ENCODE data around the gene PTPN1. TPM values are rescaled to one million over a fixed set of nuclear protein-coding genes. Genes with fewer than 3 reads are reported as not detected.

Gene PTPN1
- total and polyA plus RNA-seq, 2 experiments from 2014 or later, result 16.9 to 26.4 TPM

DNA sequence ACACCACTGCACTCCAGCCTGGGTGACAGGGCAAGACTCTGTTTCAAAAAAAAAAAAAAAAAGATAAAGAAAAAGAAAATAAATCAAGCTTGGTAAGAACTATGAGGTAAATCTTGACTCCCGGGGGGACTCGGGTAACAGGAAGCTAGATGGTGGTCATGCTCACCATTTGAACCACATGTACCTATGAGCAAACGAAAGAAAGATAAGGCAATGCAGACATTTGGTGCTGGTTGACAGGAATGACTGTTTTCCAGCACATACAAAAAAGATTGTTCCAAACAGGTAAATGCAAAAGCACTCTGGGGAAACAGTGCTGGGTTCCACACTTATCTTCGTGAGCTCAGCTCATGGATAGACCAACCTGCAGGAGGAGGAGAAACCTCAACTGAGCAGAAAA is 22.8 kb upstream of the PTPN1 start:
- H3K27me3 Mint-ChIP-seq (ENCODE audit: insufficient read depth, low read depth, poor library complexity), result peaks cover 7% of the 10 kb centered on the region
- no peak for DNase-seq (ENCODE audit: low spot score)
- Histone ChIP-seq H3K9me2 (ENCODE audit: insufficient read depth) (no peaks in the 10 kb centered on the region; the same call in 1 of the 2 replicates), H3K4me3 (no peak overlapping the region), H3K27ac (ENCODE audit: low read depth) (no peak overlapping the region), H3K4me2 (no peak overlapping the region), H3K79me2 (replicated peaks; ENCODE audit: insufficient read depth) (no peaks in the 10 kb centered on the region), H3K36me3 (ENCODE audit: insufficient read depth) (no peaks in the 10 kb centered on the region), H3F3A (replicated peaks; ENCODE audit: low read depth) (no peaks in the 10 kb centered on the region), H3K4me1 (ENCODE audit: insufficient read depth) (no peaks in the 10 kb centered on the region), H4K20me1 (replicated peaks; ENCODE audit: insufficient read depth) (no peaks in the 10 kb centered on the region), H2AFZ (no peak overlapping the region), H3K27me3 (ENCODE audit: insufficient read depth) (no peaks in the 10 kb centered on the region)
- H3K9me3 Mint-ChIP-seq, result peaks cover 6% of the 10 kb centered on the region; the same call in 2 of the 3 replicates
- no peak overlapping the region for H3K27ac Mint-ChIP-seq
- no peaks in the 10 kb centered on the region for H3K4me1 Mint-ChIP-seq
- ATAC-seq, result no peak
- H3K36me3 Mint-ChIP-seq (ENCODE audit: low read depth), result no peaks in the 10 kb centered on the region
- TF ChIP-seq EZH2 (IDR thresholded peaks at IDR 0.05; ENCODE audit: low read depth, unreplicated experiment) (no peak), CREB1 (CRISPR knock-in tag; IDR thresholded peaks at IDR 0.05; ENCODE audit: low read depth) (no peak), EZH2phosphoT487 (IDR thresholded peaks at IDR 0.05; ENCODE audit: unreplicated experiment) (no peak), POLR2AphosphoS5 (IDR thresholded peaks at IDR 0.05; ENCODE audit: low read depth) (no peak), NANOG (IDR thresholded peaks at IDR 0.05; ENCODE audit: borderline replicate concordance) (no peak), STAT1 (IDR thresholded peaks at IDR 0.05; ENCODE audit: unreplicated experiment) (no peak), ZNF114 (CRISPR knock-in tag; IDR thresholded peaks at IDR 0.05) (no peak), JUNB (IDR thresholded peaks at IDR 0.05; ENCODE audit: unreplicated experiment) (no peak), CTCF (conservative IDR thresholded peaks at IDR 0.05; ENCODE audit: low read depth in 2 of 2) (no peak), ZNF331 (CRISPR knock-in tag; IDR thresholded peaks at IDR 0.05; ENCODE audit: low read depth) (no peak)
- TF ChIP-seq, protein P1, sequence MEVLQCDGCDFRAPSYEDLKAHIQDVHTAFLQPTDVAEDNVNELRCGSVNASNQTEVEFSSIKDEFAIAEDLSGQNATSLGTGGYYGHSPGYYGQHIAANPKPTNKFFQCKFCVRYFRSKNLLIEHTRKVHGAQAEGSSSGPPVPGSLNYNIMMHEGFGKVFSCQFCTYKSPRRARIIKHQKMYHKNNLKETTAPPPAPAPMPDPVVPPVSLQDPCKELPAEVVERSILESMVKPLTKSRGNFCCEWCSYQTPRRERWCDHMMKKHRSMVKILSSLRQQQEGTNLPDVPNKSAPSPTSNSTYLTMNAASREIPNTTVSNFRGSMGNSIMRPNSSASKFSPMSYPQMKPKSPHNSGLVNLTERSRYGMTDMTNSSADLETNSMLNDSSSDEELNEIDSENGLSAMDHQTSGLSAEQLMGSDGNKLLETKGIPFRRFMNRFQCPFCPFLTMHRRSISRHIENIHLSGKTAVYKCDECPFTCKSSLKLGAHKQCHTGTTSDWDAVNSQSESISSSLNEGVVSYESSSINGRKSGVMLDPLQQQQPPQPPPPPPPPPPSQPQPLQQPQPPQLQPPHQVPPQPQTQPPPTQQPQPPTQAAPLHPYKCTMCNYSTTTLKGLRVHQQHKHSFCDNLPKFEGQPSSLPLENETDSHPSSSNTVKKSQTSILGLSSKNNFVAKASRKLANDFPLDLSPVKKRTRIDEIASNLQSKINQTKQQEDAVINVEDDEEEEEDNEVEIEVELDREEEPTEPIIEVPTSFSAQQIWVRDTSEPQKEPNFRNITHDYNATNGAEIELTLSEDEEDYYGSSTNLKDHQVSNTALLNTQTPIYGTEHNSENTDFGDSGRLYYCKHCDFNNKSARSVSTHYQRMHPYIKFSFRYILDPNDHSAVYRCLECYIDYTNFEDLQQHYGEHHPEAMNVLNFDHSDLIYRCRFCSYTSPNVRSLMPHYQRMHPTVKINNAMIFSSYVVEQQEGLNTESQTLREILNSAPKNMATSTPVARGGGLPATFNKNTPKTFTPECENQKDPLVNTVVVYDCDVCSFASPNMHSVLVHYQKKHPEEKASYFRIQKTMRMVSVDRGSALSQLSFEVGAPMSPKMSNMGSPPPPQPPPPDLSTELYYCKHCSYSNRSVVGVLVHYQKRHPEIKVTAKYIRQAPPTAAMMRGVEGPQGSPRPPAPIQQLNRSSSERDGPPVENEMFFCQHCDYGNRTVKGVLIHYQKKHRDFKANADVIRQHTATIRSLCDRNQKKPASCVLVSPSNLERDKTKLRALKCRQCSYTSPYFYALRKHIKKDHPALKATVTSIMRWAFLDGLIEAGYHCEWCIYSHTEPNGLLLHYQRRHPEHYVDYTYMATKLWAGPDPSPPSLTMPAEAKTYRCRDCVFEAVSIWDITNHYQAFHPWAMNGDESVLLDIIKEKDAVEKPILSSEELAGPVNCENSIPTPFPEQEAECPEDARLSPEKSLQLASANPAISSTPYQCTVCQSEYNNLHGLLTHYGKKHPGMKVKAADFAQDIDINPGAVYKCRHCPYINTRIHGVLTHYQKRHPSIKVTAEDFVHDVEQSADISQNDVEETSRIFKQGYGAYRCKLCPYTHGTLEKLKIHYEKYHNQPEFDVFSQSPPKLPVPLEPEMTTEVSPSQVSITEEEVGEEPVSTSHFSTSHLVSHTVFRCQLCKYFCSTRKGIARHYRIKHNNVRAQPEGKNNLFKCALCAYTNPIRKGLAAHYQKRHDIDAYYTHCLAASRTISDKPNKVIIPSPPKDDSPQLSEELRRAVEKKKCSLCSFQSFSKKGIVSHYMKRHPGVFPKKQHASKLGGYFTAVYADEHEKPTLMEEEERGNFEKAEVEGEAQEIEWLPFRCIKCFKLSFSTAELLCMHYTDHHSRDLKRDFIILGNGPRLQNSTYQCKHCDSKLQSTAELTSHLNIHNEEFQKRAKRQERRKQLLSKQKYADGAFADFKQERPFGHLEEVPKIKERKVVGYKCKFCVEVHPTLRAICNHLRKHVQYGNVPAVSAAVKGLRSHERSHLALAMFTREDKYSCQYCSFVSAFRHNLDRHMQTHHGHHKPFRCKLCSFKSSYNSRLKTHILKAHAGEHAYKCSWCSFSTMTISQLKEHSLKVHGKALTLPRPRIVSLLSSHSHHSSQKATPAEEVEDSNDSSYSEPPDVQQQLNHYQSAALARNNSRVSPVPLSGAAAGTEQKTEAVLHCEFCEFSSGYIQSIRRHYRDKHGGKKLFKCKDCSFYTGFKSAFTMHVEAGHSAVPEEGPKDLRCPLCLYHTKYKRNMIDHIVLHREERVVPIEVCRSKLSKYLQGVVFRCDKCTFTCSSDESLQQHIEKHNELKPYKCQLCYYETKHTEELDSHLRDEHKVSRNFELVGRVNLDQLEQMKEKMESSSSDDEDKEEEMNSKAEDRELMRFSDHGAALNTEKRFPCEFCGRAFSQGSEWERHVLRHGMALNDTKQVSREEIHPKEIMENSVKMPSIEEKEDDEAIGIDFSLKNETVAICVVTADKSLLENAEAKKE (CRISPR knock-in tag; IDR thresholded peaks at IDR 0.05), result no peak
- TF ChIP-seq, protein P2, sequence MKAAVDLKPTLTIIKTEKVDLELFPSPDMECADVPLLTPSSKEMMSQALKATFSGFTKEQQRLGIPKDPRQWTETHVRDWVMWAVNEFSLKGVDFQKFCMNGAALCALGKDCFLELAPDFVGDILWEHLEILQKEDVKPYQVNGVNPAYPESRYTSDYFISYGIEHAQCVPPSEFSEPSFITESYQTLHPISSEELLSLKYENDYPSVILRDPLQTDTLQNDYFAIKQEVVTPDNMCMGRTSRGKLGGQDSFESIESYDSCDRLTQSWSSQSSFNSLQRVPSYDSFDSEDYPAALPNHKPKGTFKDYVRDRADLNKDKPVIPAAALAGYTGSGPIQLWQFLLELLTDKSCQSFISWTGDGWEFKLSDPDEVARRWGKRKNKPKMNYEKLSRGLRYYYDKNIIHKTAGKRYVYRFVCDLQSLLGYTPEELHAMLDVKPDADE (IDR thresholded peaks at IDR 0.05), result no peak
- TF ChIP-seq, protein P3, sequence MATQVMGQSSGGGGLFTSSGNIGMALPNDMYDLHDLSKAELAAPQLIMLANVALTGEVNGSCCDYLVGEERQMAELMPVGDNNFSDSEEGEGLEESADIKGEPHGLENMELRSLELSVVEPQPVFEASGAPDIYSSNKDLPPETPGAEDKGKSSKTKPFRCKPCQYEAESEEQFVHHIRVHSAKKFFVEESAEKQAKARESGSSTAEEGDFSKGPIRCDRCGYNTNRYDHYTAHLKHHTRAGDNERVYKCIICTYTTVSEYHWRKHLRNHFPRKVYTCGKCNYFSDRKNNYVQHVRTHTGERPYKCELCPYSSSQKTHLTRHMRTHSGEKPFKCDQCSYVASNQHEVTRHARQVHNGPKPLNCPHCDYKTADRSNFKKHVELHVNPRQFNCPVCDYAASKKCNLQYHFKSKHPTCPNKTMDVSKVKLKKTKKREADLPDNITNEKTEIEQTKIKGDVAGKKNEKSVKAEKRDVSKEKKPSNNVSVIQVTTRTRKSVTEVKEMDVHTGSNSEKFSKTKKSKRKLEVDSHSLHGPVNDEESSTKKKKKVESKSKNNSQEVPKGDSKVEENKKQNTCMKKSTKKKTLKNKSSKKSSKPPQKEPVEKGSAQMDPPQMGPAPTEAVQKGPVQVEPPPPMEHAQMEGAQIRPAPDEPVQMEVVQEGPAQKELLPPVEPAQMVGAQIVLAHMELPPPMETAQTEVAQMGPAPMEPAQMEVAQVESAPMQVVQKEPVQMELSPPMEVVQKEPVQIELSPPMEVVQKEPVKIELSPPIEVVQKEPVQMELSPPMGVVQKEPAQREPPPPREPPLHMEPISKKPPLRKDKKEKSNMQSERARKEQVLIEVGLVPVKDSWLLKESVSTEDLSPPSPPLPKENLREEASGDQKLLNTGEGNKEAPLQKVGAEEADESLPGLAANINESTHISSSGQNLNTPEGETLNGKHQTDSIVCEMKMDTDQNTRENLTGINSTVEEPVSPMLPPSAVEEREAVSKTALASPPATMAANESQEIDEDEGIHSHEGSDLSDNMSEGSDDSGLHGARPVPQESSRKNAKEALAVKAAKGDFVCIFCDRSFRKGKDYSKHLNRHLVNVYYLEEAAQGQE (IDR thresholded peaks at IDR 0.05; ENCODE audit: unreplicated experiment), result no peak
- no peak overlapping the region for H3K4me3 Mint-ChIP-seq

Measured in GM23338 (cell line).